Duodenal mucosa (tissue), 2 donors: ENCODE data around the gene SPTBN4.

Source experiments
- H3K27ac ChIP-seq: one replicate; pipeline ENCODE4 v1.7.0; 2013; ENCODE audit warnings: low read depth, low read length
- H3K27me3 ChIP-seq, 2 donors: one replicate each; pipeline ENCODE4 v1.7.0; 2013; ENCODE audit warnings: low read length in 2 of 2, control low read depth in 1 of 2; ENCODE audit not compliant: insufficient read depth in 2 of 2, control insufficient read depth in 1 of 2
- H3K36me3 ChIP-seq, 2 donors: one replicate each; pipeline ENCODE4 v1.7.0; 2013; ENCODE audit warnings: low read length in 2 of 2, control low read depth in 1 of 2; ENCODE audit not compliant: insufficient read depth in 2 of 2, control insufficient read depth in 1 of 2
- H3K4me1 ChIP-seq, 2 donors: one replicate each; pipeline ENCODE4 v1.7.0; 2013; ENCODE audit warnings: low read length in 2 of 2, control low read depth in 1 of 2; ENCODE audit not compliant: insufficient read depth in 2 of 2, control insufficient read depth in 1 of 2
- H3K4me3 ChIP-seq, 2 donors: one replicate each; pipeline ENCODE4 v1.7.0; 2013; ENCODE audit warnings: low read length in 2 of 2, low read depth in 1 of 2
- H3K9ac ChIP-seq, 2 donors: one replicate each; pipeline ENCODE4 v1.7.0; 2013; ENCODE audit warnings: low read length in 2 of 2, low read depth in 1 of 2
- H3K9me3 ChIP-seq, 2 donors: one replicate each; pipeline ENCODE4 v1.7.0; 2013; ENCODE audit warnings: low read length in 2 of 2, control low read depth in 1 of 2; ENCODE audit not compliant: control insufficient read depth in 1 of 2

The SPTBN4 gene

DNA sequence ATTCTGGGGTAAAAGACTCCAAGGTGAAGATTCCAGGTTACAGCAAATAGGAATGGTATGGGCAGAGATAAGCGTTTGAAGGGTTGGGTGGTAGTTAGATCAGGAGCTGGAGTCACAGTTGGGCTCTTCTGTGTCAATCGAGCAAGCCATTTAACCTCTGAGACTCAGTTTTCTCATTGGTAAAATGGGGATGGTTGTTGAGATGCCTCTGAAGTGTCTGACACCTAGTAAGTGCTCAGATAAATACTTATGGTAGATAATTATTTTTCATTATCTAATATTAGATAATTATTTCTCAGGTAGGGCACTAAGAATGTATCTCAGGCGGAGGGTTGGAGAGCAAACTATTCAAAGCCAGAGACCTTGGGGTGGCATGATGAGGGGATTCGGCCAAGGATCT lies 142.2 kb downstream of the SPTBN4 start:
- no peaks in the 10 kb centered on the region for H3K36me3 ChIP-seq
- no peak overlapping the region for H3K27ac ChIP-seq
- no peaks in the 10 kb centered on the region for H3K27me3 ChIP-seq
- no peaks in the 10 kb centered on the region for H3K9me3 ChIP-seq
- H3K4me1 ChIP-seq = peaks cover 49 to 53% of the 10 kb centered on the region in 2 donors
- peak overlapping the region; percentile 47 to 68 for H3K4me3 ChIP-seq
- H3K9ac ChIP-seq = peak overlapping the region; percentile 64 to 72

DNA sequence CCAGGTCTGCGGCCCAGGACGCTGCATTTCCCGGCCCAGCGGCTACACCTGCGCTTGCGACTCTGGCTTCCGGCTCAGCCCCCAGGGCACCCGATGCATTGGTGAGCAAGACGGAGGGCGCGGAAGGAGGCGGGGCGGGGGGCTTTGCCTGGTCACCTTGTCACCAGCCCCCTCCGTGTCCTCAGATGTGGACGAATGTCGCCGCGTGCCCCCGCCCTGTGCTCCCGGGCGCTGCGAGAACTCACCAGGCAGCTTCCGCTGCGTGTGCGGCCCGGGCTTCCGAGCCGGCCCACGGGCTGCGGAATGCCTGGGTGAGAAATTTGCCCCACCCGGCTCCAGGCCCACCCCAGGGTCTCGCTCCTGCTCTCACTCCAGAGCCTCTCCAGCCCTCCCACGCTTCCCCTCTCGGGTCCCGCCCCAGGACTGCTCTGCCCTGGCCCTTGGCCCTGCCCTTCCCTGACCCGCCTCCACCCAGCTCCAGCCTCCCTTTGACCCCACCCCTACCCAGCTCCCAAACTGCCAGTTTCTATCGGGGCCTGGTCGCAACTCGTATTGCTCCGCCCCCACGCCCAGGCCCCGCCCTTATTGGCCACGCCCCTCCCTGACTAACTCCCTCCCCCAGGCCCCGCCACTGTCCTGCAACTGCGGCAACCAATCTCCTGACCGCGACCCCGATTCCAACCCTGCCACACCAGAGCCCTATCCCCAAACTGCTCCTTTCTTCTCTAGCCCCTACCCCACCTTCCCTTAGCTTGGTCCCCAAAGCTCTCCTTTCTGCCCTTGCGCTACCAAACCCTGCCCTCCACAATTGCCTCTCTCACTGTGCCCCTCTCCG lies 143.0 kb downstream of the SPTBN4 start:
- no peaks in the 10 kb centered on the region for H3K36me3 ChIP-seq
- H3K4me1 ChIP-seq = peaks cover 46 to 51% of the 10 kb centered on the region in 2 donors
- no peaks in the 10 kb centered on the region for H3K9me3 ChIP-seq
- H3K9ac ChIP-seq = peak overlapping the region; percentile 64 to 84
- H3K27me3 ChIP-seq = no peaks in the 10 kb centered on the region
- H3K4me3 ChIP-seq = peak overlapping the region; percentile 47 to 68
- H3K27ac ChIP-seq = peak overlapping the region; percentile 65

- Histone ChIP-seq H3K9ac (peak overlapping the region; percentile 55 to 84), H3K4me1 (peaks cover 45 to 50% of the 10 kb centered on the region in 2 donors), H3K4me3 (peak overlapping the region; percentile 47 to 62), H3K27me3 (no peaks in the 10 kb centered on the region), H3K36me3 (no peaks in the 10 kb centered on the region), H3K9me3 (no peaks in the 10 kb centered on the region), H3K27ac (peak overlapping the region; percentile 65)
Measured at GRCh38 chr19:40610396-40611064, 143.7 kb downstream of the SPTBN4 start.

DNA sequence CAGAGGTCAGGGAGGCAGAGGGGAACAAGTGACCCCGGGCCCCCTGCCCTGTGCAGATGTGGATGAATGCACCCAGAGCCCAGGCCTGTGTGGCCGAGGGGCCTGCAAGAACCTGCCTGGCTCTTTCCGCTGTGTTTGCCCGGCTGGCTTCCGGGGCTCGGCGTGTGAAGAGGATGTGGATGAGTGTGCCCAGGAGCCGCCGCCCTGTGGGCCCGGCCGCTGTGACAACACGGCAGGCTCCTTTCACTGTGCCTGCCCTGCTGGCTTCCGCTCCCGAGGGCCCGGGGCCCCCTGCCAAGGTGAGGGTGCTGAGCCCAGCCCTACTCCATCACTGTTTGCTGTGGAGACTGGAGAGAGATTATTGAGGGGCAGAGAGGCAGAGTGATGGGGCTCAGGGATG lies 144.3 kb downstream of the SPTBN4 start:
- no peaks in the 10 kb centered on the region for H3K9me3 ChIP-seq
- H3K4me3 ChIP-seq = no peak overlapping the region
- peak overlapping the region in 1 of 2 donors; percentile 84 for H3K9ac ChIP-seq
- no peaks in the 10 kb centered on the region for H3K36me3 ChIP-seq
- peaks cover 45 to 49% of the 10 kb centered on the region in 2 donors for H3K4me1 ChIP-seq
- no peaks in the 10 kb centered on the region for H3K27me3 ChIP-seq
- no peak overlapping the region for H3K27ac ChIP-seq

DNA sequence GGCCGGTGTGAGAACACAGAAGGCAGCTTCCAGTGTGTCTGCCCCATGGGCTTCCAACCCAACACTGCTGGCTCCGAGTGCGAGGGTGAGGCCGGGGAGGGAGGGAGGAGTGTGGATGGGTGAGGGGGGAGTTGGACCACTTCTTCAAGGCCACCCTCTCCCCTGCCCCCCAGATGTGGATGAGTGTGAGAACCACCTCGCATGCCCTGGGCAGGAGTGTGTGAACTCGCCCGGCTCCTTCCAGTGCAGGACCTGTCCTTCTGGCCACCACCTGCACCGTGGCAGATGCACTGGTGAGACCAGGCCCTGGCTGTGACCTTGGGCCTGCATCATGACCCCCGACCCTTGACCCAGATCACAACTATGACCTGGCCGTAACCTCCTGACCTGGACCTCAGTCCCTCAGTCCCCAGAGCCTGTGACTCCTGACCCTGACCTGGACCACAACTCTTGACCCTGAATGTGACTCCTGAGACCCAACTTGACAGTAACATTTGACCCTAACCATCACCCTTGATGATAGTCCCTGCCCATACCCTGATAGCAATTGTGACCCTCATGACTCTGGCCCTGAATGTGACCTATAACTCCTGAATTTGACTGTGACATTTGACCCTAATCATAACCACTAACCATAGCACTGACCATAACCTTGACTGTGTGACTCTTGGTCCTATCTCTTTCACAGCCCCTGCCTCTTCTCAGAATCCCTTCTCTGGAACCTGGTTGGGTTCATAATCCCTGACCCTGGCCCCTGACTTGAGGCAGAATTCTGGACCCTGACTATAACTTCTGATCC lies 145.3 kb downstream of the SPTBN4 start:
- Histone ChIP-seq H3K36me3 (peaks cover 4% of the 10 kb centered on the region in 2 donors), H3K27me3 (no peaks in the 10 kb centered on the region), H3K4me1 (peaks cover 42 to 44% of the 10 kb centered on the region in 2 donors), H3K27ac (no peak overlapping the region), H3K4me3 (no peak overlapping the region), H3K9me3 (no peaks in the 10 kb centered on the region), H3K9ac (no peak overlapping the region)

GRCh38 chr19:40612831-40613689 lies 146.3 kb downstream of the SPTBN4 start:
- H3K4me1 ChIP-seq = peaks cover 33 to 34% of the 10 kb centered on the region in 2 donors
- peak overlapping the region; percentile 54 to 92 for H3K9ac ChIP-seq
- peak overlapping the region; percentile 94 for H3K27ac ChIP-seq

DNA sequence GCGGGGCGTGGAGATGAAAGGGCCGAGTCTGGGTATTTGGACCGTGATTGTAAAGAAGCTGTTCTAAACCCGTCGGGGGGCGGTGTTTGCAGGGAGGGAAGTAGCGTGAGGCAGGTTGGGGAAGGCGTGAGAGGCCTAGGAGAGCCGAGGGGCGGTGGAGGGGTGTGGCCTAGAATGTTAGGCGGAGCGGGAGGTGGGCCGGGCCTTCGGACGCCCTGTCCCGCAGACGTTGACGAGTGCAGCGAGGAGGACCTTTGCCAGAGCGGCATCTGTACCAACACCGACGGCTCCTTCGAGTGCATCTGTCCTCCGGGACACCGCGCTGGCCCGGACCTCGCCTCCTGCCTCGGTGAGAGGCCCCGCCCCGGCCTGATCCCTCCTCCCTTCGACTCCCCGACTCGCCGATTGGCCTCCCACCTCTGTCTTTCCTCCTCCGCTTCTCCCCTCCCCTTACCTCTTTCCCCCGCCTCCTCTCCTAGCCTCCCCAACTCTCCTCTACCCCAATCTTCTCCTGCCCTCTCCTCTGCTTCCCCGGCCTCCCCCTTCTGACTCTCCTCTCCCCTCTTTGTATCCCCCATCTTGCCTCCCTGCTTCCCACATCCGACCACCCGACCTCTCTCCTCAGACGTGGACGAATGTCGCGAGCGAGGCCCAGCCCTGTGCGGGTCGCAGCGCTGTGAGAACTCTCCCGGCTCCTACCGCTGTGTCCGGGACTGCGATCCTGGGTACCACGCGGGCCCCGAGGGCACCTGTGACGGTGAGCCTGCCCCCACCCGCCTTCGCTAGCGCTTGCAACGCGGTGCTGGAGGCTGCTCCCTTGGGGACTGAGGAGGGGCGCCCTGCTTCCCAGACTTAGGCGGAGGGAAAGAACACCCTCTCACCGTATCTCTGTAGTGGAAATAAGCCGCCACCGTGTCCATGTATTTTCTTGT lies 147.2 kb downstream of the SPTBN4 start:
- Histone ChIP-seq H3K4me1 (peaks cover 28 to 29% of the 10 kb centered on the region in 2 donors), H3K9ac (peak overlapping the region; percentile 92 to 93), H3K36me3 (peaks cover 5 to 6% of the 10 kb centered on the region in 2 donors), H3K27me3 (no peaks in the 10 kb centered on the region), H3K4me3 (peak overlapping the region; percentile 79 to 81), H3K9me3 (no peaks in the 10 kb centered on the region), H3K27ac (peak overlapping the region; percentile 94)

More at GRCh38 chr19:40612831-40613689, 146.3 kb downstream of the SPTBN4 start:
- Histone ChIP-seq H3K36me3 (peaks cover 5% of the 10 kb centered on the region in 2 donors), H3K4me3 (peak overlapping the region; percentile 79 to 81), H3K9me3 (no peaks in the 10 kb centered on the region), H3K27me3 (no peaks in the 10 kb centered on the region)

DNA sequence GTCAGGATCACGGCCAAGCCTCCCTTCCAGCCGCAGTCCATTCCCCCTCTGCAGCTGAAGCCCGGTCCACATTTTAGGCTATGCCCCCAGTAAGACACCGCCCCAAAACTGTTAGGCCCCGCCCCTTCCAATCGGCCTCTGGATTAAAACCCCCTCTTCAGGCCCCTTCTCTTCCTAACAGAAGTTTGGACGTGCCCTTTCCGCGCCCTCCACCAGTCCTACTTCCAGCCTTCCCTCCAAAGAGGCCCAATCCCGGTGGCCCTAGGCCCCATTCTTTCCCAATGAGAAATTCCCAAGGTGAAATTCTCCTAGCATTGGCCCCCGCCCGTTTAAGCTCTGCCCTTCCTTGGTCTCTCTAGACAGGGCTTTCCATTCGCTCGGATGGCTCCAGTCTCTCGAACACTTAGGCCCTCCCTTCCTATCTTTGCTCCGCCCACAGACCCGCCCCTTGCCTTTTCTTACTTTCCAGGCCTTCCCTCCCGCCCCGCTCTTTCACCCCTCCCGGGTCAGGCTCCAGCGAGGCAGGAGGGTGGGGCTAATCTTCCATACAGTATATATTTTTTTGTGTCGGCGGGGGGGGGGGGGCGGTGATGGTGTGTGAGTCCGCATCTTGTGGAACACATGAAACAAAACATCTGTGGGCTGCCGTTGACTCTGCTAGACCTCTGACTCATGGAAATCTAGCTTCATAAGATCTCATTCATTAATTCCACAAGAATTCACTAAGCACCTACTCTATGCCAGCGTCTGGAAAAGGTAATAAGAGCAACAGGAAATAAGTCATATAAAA lies 148.0 kb downstream of the SPTBN4 start:
- H3K9me3 ChIP-seq = no peaks in the 10 kb centered on the region
- peak overlapping the region; percentile 94 for H3K27ac ChIP-seq
- H3K4me1 ChIP-seq = peaks cover 22 to 29% of the 10 kb centered on the region in 2 donors
- H3K9ac ChIP-seq = peak overlapping the region; percentile 92 to 93
- peaks cover 14 to 15% of the 10 kb centered on the region in 2 donors for H3K36me3 ChIP-seq
- H3K27me3 ChIP-seq = no peaks in the 10 kb centered on the region
- peak overlapping the region; percentile 79 to 81 for H3K4me3 ChIP-seq
